Upper lobe of left lung (tissue), 6 donors: Measurements from ENCODE around the gene SH3GLB2. TPM values are rescaled to one million over a fixed set of nuclear protein-coding genes. Genes with fewer than 3 reads are reported as not detected.

Experiments
- ATAC-seq, 2 donors: fragments of 200-7000 bp; cut with Tn5 transposase; one replicate each; pipeline ENCODE4 v1.9.1; 2022; ENCODE audit warnings: mild to moderate bottlenecking in 2 of 2, moderate library complexity in 2 of 2; ENCODE audit not compliant: low FRiP score in 2 of 2
- DNase-seq, 2 donors: peaks; one replicate each; pipeline ENCODE4 v3.0.0-alpha.2; 2019 to 2020
- H3K27ac ChIP-seq, 4 donors: fragments of 200-600 bp; sonication (generic); one replicate each; pipeline ENCODE4 v1.5.1; 2016 to 2019
- H3K27me3 ChIP-seq, 4 donors: fragments of 200-600 bp; sonication (generic); one replicate each; pipeline ENCODE4 v1.5.1; 2017 to 2019
- H3K36me3 ChIP-seq, 4 donors: fragments of 200-600 bp; sonication (generic); one replicate each; pipeline ENCODE4 v1.5.1; 2016 to 2019
- H3K4me1 ChIP-seq, 4 donors: fragments of 200-600 bp; sonication (generic); one replicate each; pipeline ENCODE4 v1.5.1; 2018 to 2019
- H3K4me3 ChIP-seq, 4 donors: fragments of 200-600 bp; sonication (generic); one replicate each; pipeline ENCODE4 v1.5.1; 2017 to 2019; ENCODE audit warnings: mild to moderate bottlenecking in 2 of 4, moderate library complexity in 1 of 4
- H3K9me3 ChIP-seq, 4 donors: fragments of 200-600 bp; sonication (generic); one replicate each; pipeline ENCODE4 v1.5.1; 2018 to 2019
- CTCF ChIP-seq, 6 experiments: fragments of 450-650 bp in 4 of 6; fragments of 200-600 bp in 2 of 6; sonication (generic) in 2 of 6; IDR thresholded peaks; one replicate each; pipeline ENCODE4 v1.5.1; 2016 to 2019; ENCODE audit warnings: antibody characterized with exemption in 6 of 6
- EP300 ChIP-seq, 4 donors: sonication (generic); formaldehyde crosslinking; IDR thresholded peaks; one replicate each; pipeline ENCODE4 v1.5.1; 2017; ENCODE audit warnings: antibody characterized with exemption in 4 of 4, control low read depth in 2 of 4
- POLR2A ChIP-seq, 4 donors: fragments of 450-650 bp; IDR thresholded peaks; one replicate each; pipeline ENCODE4 v1.5.1; 2016 to 2017; ENCODE audit warnings: antibody characterized with exemption in 4 of 4, mild to moderate bottlenecking in 2 of 4
- POLR2AphosphoS5 ChIP-seq, 2 donors: sonication (generic); formaldehyde crosslinking; IDR thresholded peaks; one replicate each; pipeline ENCODE4 v1.5.1; 2017; ENCODE audit warnings: antibody characterized with exemption in 2 of 2
- WGBS, 2 donors: methylation state at CpG; one replicate each; pipeline ENCODE4 v1.1.5; 2017 to 2018; 5-methylcytosine and 5-hydroxymethylcytosine counted together
- total RNA-seq, 6 donors: library from RNA; depleted of rRNA in 4 of 6; stranded (reverse); fragments of >200 nt in 4 of 6; gene quantifications; one replicate each; pipeline versions ENCODE4 v1.1.0 to v1.2.1, GENCODE V29; 2016 to 2021
- donor health status: DM: no; HTN: no; CAD: no; lungs with moderate emphysema.
- donor health status: DM: no; HTN: yes; CAD: no; lungs with severe emphysema.

Gene SH3GLB2
- total RNA-seq, 6 donors from 2014 or later, result 69.6 to 202 (median 94.1) TPM

GRCh38 chr9:129014124-129014523, 14.0 kb downstream of the SH3GLB2 start:
- no peaks in the 10 kb centered on the region for H3K4me1 ChIP-seq
- H3K27ac ChIP-seq, result no peak overlapping the region
- 94 to 100% methylated on average over 4 to 11 of the region's 11 CpGs for WGBS, 2 donors
- DNase-seq (no peak), ATAC-seq (no peak)
- H3K9me3 ChIP-seq, result no peaks in the 10 kb centered on the region
- H3K36me3 ChIP-seq, result peaks cover 26 to 78% (median 48%) of the 10 kb centered on the region in 4 donors
- TF ChIP-seq POLR2A (IDR thresholded peaks at IDR 0.05) (no peak), EP300 (IDR thresholded peaks at IDR 0.05) (no peak), POLR2AphosphoS5 (IDR thresholded peaks at IDR 0.05) (no peak), CTCF (IDR thresholded peaks at IDR 0.05) (no peak)
- H3K4me3 ChIP-seq, result no peak overlapping the region
- H3K27me3 ChIP-seq, result no peaks in the 10 kb centered on the region

GRCh38 chr9:129013674-129014073, 14.5 kb downstream of the SH3GLB2 start:
- Histone ChIP-seq H3K36me3 (peaks cover 26 to 78% (median 49%) of the 10 kb centered on the region in 4 donors), H3K9me3 (no peaks in the 10 kb centered on the region), H3K4me3 (no peak overlapping the region), H3K27ac (no peak overlapping the region), H3K4me1 (no peaks in the 10 kb centered on the region), H3K27me3 (no peaks in the 10 kb centered on the region)
- no peak for ATAC-seq
- TF ChIP-seq EP300 (IDR thresholded peaks at IDR 0.05) (no peak), POLR2AphosphoS5 (IDR thresholded peaks at IDR 0.05) (no peak), POLR2A (IDR thresholded peaks at IDR 0.05) (no peak), CTCF (IDR thresholded peaks at IDR 0.05) (no peak)
- no peak for DNase-seq
- 97% methylated on average over 11 of the region's 11 CpGs; no CpG with 5 or more reads in 1 of the 2 donors for WGBS, 2 donors

- Histone ChIP-seq H3K4me3 (no peak overlapping the region), H3K4me1 (no peaks in the 10 kb centered on the region), H3K27ac (no peak overlapping the region), H3K36me3 (peaks cover 26 to 78% (median 55%) of the 10 kb centered on the region in 4 donors), H3K27me3 (no peaks in the 10 kb centered on the region), H3K9me3 (no peaks in the 10 kb centered on the region)
- DNase-seq, result peak in 1 of 2 donors; percentile 58
- 95 to 98% methylated on average over 15 to 16 of the region's 16 CpGs for WGBS, 2 donors
- TF ChIP-seq POLR2A (IDR thresholded peaks at IDR 0.05) (no peak), CTCF (IDR thresholded peaks at IDR 0.05) (no peak)
- ATAC-seq, result no peak
Measured at GRCh38 chr9:129012893-129013448, 15.2 kb downstream of the SH3GLB2 start.

GRCh38 chr9:129012343-129012742, 15.8 kb downstream of the SH3GLB2 start:
- Histone ChIP-seq H3K36me3 (peaks cover 26 to 84% (median 58%) of the 10 kb centered on the region in 4 donors), H3K27me3 (no peaks in the 10 kb centered on the region), H3K4me3 (no peak overlapping the region), H3K9me3 (no peaks in the 10 kb centered on the region), H3K27ac (no peak overlapping the region), H3K4me1 (no peaks in the 10 kb centered on the region)
- DNase-seq (no peak), ATAC-seq (no peak)
- whole genome bisulfite sequencing, 2 donors, result 90% methylated on average over 7 of the region's 7 CpGs; no CpG with 5 or more reads in 1 of the 2 donors
- TF ChIP-seq EP300 (IDR thresholded peaks at IDR 0.05) (no peak), POLR2AphosphoS5 (IDR thresholded peaks at IDR 0.05) (no peak), CTCF (IDR thresholded peaks at IDR 0.05) (no peak), POLR2A (IDR thresholded peaks at IDR 0.05) (no peak)

GRCh38 chr9:129011761-129012181, 16.4 kb downstream of the SH3GLB2 start:
- no peaks in the 10 kb centered on the region for H3K9me3 ChIP-seq

More at GRCh38 chr9:129011761-129012181, 16.4 kb downstream of the SH3GLB2 start:
- WGBS, 2 donors, result 93 to 96% methylated on average over 4 to 10 of the region's 11 CpGs
- H3K27ac ChIP-seq, result no peak overlapping the region
- ATAC-seq, result no peak
- no peak overlapping the region for H3K4me3 ChIP-seq
- peak in 1 of 2 donors; percentile 72 for DNase-seq
- H3K4me1 ChIP-seq, result peaks cover 0 to 4% (median 1%) of the 10 kb centered on the region in 4 donors
- H3K36me3 ChIP-seq, result peaks cover 26 to 90% (median 59%) of the 10 kb centered on the region in 4 donors
- TF ChIP-seq POLR2A (IDR thresholded peaks at IDR 0.05) (no peak), EP300 (IDR thresholded peaks at IDR 0.05) (no peak), POLR2AphosphoS5 (IDR thresholded peaks at IDR 0.05) (no peak)
- H3K27me3 ChIP-seq, result no peaks in the 10 kb centered on the region
